Chondrocyte (in vitro differentiated cells): ENCODE data around the gene LRRC10B. TPM values are rescaled to one million over a fixed set of nuclear protein-coding genes. Genes with fewer than 3 reads are reported as not detected.

Source experiments
- DNase-seq: peaks from one replicate; pipeline ENCODE4 v3.0.0; 2021; ENCODE audit warnings: mixed read lengths, low spot score
- H3K27ac Mint-ChIP-seq: one replicate; pipeline ENCODE4 v1.8.0; 2021; ENCODE audit warnings: mild to moderate bottlenecking, moderate library complexity, mixed read lengths; ENCODE audit not compliant: unreplicated experiment
- H3K27me3 Mint-ChIP-seq: 2 replicates; pipeline ENCODE4 v1.8.0; 2021; ENCODE audit warnings: low read depth, mixed read lengths
- H3K36me3 Mint-ChIP-seq: 2 replicates; pipeline ENCODE4 v1.8.0; 2021; ENCODE audit warnings: low read depth, mixed read lengths
- H3K4me1 Mint-ChIP-seq: 2 replicates; pipeline ENCODE4 v1.8.0; 2021; ENCODE audit warnings: low read depth, mild to moderate bottlenecking, mixed read lengths
- H3K4me3 Mint-ChIP-seq: one replicate; pipeline ENCODE4 v1.8.0; 2021; ENCODE audit warnings: mild to moderate bottlenecking, moderate library complexity, mixed read lengths; ENCODE audit not compliant: unreplicated experiment
- H3K9me3 Mint-ChIP-seq: 2 replicates; pipeline ENCODE4 v1.8.0; 2021; ENCODE audit warnings: low read depth, mixed read lengths
- CTCF ChIP-seq: fragments of 200-600 bp; sonication (generic); IDR thresholded peaks from 2 replicates; pipeline ENCODE4 v1.5.0; 2021; ENCODE audit warnings: antibody characterized with exemption, mild to moderate bottlenecking, moderate library complexity
- total RNA-seq: library from RNA; stranded (reverse); gene quantifications from 3 replicates; pipeline ENCODE4 v1.2.1, GENCODE V29; 2021

The LRRC10B gene
- total RNA-seq, 1 donor from 2014 or later: 0.10 TPM

- H3K9me3 Mint-ChIP-seq: no peaks in the 10 kb centered on the region
- no peaks in the 10 kb centered on the region for H3K4me1 Mint-ChIP-seq
- DNase-seq: no peak
- H3K27me3 Mint-ChIP-seq: peaks cover 12% of the 10 kb centered on the region
- H3K27ac Mint-ChIP-seq: no peak overlapping the region
- H3K4me3 Mint-ChIP-seq: no peak overlapping the region
- H3K36me3 Mint-ChIP-seq: no peaks in the 10 kb centered on the region
- no peak for TF ChIP-seq CTCF
Observed at GRCh38 chr11:61497473-61497872, 11.1 kb upstream of the LRRC10B start.

- no peak for TF ChIP-seq CTCF
- H3K4me1 Mint-ChIP-seq: no peaks in the 10 kb centered on the region
- H3K27ac Mint-ChIP-seq: no peak overlapping the region
- no peaks in the 10 kb centered on the region for H3K36me3 Mint-ChIP-seq
- peaks cover 12% of the 10 kb centered on the region for H3K27me3 Mint-ChIP-seq
- no peak for DNase-seq
- no peak overlapping the region for H3K4me3 Mint-ChIP-seq
- no peaks in the 10 kb centered on the region for H3K9me3 Mint-ChIP-seq
Observed at GRCh38 chr11:61497876-61498275, 10.7 kb upstream of the LRRC10B start.

- DNase-seq: no peak
- H3K4me3 Mint-ChIP-seq: no peak overlapping the region
- H3K4me1 Mint-ChIP-seq: no peaks in the 10 kb centered on the region
- H3K27me3 Mint-ChIP-seq: peaks cover 16% of the 10 kb centered on the region
- no peaks in the 10 kb centered on the region for H3K36me3 Mint-ChIP-seq
- no peaks in the 10 kb centered on the region for H3K9me3 Mint-ChIP-seq
- no peak overlapping the region for H3K27ac Mint-ChIP-seq
- TF ChIP-seq CTCF: no peak
Observed at GRCh38 chr11:61498767-61499341, 9.7 kb upstream of the LRRC10B start.

- Mint-ChIP-seq H3K9me3 (no peaks in the 10 kb centered on the region), H3K36me3 (no peaks in the 10 kb centered on the region), H3K27me3 (peaks cover 22% of the 10 kb centered on the region), H3K4me3 (no peak overlapping the region), H3K27ac (no peak overlapping the region), H3K4me1 (no peaks in the 10 kb centered on the region)
- no peak for DNase-seq
- TF ChIP-seq CTCF: no peak
Observed at GRCh38 chr11:61499816-61500491, 8.6 kb upstream of the LRRC10B start.

- DNase-seq: no peak
- Mint-ChIP-seq H3K4me1 (no peaks in the 10 kb centered on the region), H3K36me3 (no peaks in the 10 kb centered on the region), H3K4me3 (no peak overlapping the region), H3K27me3 (peaks cover 40% of the 10 kb centered on the region), H3K27ac (no peak overlapping the region), H3K9me3 (no peaks in the 10 kb centered on the region)
- TF ChIP-seq CTCF: no peak
Observed at GRCh38 chr11:61502522-61502921, 6.0 kb upstream of the LRRC10B start.
